A673 (cell line): ENCODE data around the gene ATP8B1. TPM values are rescaled to one million over a fixed set of nuclear protein-coding genes. Genes with fewer than 3 reads are reported as not detected.

Experiments used
- BruUV-seq: library from RNA; stranded (reverse); fragments of 400-500 nt; replicated peaks from 2 replicates; lab custom pipeline; 2021; lab: Mats Ljungman, UMichigan
- CTCF ChIA-PET: fragments of 300-600 bp; sonication (Branson Sonifier 250); formaldehyde crosslinking; loops from one replicate; lab custom pipeline; 2022; ENCODE audit warnings: antibody characterized with exemption; lab: Charles Lee
- POLR2A ChIA-PET: fragments of 300-600 bp; sonication (Branson Sonifier 250); formaldehyde crosslinking; loops from one replicate; lab custom pipeline; 2022; ENCODE audit warnings: antibody characterized with exemption; ENCODE audit not compliant: low non-redundant PET; lab: Charles Lee
- DNase-seq: peaks from one replicate; pipeline ENCODE4 v3.0.0-alpha.2; 2015; ENCODE audit warnings: low spot score
- H3K27ac ChIP-seq: fragments of 200-600 bp; sonication (generic); 2 replicates; pipeline ENCODE4 v1.5.1; 2016; ENCODE audit warnings: mixed run types, low read depth, mild to moderate bottlenecking, mixed read lengths, antibody characterized with exemption, low read length; ENCODE audit not compliant: poor library complexity, severe bottlenecking
- H3K27me3 ChIP-seq: fragments of 200-600 bp; sonication (generic); replicated peaks from 2 replicates; pipeline ENCODE4 v1.6.1; 2017; ENCODE audit warnings: mixed run types, low read depth, mild to moderate bottlenecking, mixed read lengths, antibody characterized with exemption, low read length; ENCODE audit not compliant: insufficient read depth, poor library complexity
- H3K36me3 ChIP-seq: fragments of 200-600 bp; sonication (generic); 2 replicates; pipeline ENCODE4 v1.6.1; 2016; ENCODE audit warnings: mixed run types, mild to moderate bottlenecking, mixed read lengths, antibody characterized with exemption, low read length; ENCODE audit not compliant: insufficient read depth, poor library complexity, severe bottlenecking
- H3K4me1 ChIP-seq: fragments of 200-600 bp; sonication (generic); 2 replicates; pipeline ENCODE4 v1.6.1; 2017; ENCODE audit warnings: mixed run types, mild to moderate bottlenecking, mixed read lengths, antibody characterized with exemption, low read length; ENCODE audit not compliant: insufficient read depth, poor library complexity, severe bottlenecking
- H3K4me3 ChIP-seq: fragments of 200-600 bp; sonication (generic); 2 replicates; pipeline ENCODE4 v1.5.1; 2016; ENCODE audit warnings: low read depth, mixed run types, mild to moderate bottlenecking, mixed read lengths, low read length; ENCODE audit not compliant: poor library complexity, severe bottlenecking
- H3K9me3 ChIP-seq: fragments of 200-600 bp; sonication (generic); 2 replicates; pipeline ENCODE4 v1.6.1; 2016; ENCODE audit warnings: mixed run types, low read depth, mild to moderate bottlenecking, mixed read lengths, antibody characterized with exemption, low read length; ENCODE audit not compliant: poor library complexity, severe bottlenecking
- CTCF ChIP-seq: fragments of 300-800, 200-600 bp; sonication (generic); conservative IDR thresholded peaks from 2 replicates; pipeline ENCODE4 v1.5.1; 2017; ENCODE audit warnings: low read depth, mild to moderate bottlenecking, antibody characterized with exemption, low read length, moderate library complexity, mixed read lengths
- EZH2 ChIP-seq: fragments of 200-600 bp; sonication (generic); IDR thresholded peaks from 2 replicates; pipeline ENCODE4 v1.6.1; 2017; ENCODE audit warnings: borderline replicate concordance, low read depth, mild to moderate bottlenecking, mixed read lengths, antibody characterized with exemption, low read length; ENCODE audit not compliant: poor library complexity, severe bottlenecking
- intact Hi-C: fragments of 100-400 bp; cut with micrococcal nuclease; formaldehyde crosslinking; loops from one replicate; pipeline ENCODE4 v1.10.0; 2022; ENCODE audit not compliant: unreplicated experiment
- total RNA-seq: library from RNA; stranded (reverse); gene quantifications from 2 replicates; pipeline ENCODE4 v1.2.3, GENCODE V29; 2021

ATP8B1 gene
- total RNA-seq, 1 experiment from 2014 or later: 35.6 TPM

- ChIA-PET POLR2A (no interaction called here), CTCF (no interaction called here)
- H3K4me3 ChIP-seq: no peak overlapping the region
- no TSS peak for BruUV-seq
- TF ChIP-seq EZH2: no peak
- no peak for TF ChIP-seq CTCF
- DNase-seq: peak; percentile 79
- no peaks in the 10 kb centered on the region for H3K36me3 ChIP-seq
- peaks cover 20% of the 10 kb centered on the region for H3K4me1 ChIP-seq
- no peaks in the 10 kb centered on the region for H3K9me3 ChIP-seq
- peak overlapping the region; percentile 49 for H3K27ac ChIP-seq
- H3K27me3 ChIP-seq: no peaks in the 10 kb centered on the region
- intact Hi-C loops: loop anchor here (10.0 kb wide), 1 partner anchor 497 kb away; no protein-coding TSS in a partner anchor
Measured at GRCh38 chr18:57627488-57627887, 175.6 kb downstream of the ATP8B1 start.

- no peak overlapping the region for H3K4me3 ChIP-seq
- POLR2A ChIA-PET: no interaction called here
- no peaks in the 10 kb centered on the region for H3K27me3 ChIP-seq
- TF ChIP-seq CTCF (no peak), EZH2 (no peak)
- no peak overlapping the region for H3K27ac ChIP-seq
- intact Hi-C loops: loop anchor here (5.0 to 10.0 kb wide), 2 partner anchors 182 to 500 kb away; no protein-coding TSS in a partner anchor
- peaks cover 25% of the 10 kb centered on the region for H3K4me1 ChIP-seq
- H3K9me3 ChIP-seq: no peaks in the 10 kb centered on the region
- no TSS peak for BruUV-seq
- no peak for DNase-seq
- CTCF ChIA-PET: no interaction called here
- peaks cover 9% of the 10 kb centered on the region for H3K36me3 ChIP-seq
Measured at GRCh38 chr18:57624988-57625387, 178.1 kb downstream of the ATP8B1 start.

- Histone ChIP-seq H3K4me1 (peaks cover 18% of the 10 kb centered on the region), H3K9me3 (no peaks in the 10 kb centered on the region), H3K4me3 (peak overlapping the region; percentile 90), H3K36me3 (peaks cover 32% of the 10 kb centered on the region), H3K27me3 (no peaks in the 10 kb centered on the region), H3K27ac (peak overlapping the region; percentile 94)
- POLR2A ChIA-PET: interaction anchor here (0.7 kb wide), 1 partner anchor 65 kb away, joined by 4 read pairs; no protein-coding TSS in a partner anchor
- TF ChIP-seq CTCF (no peak), EZH2 (no peak)
- intact Hi-C loops: loop anchor here (5.0 to 10.0 kb wide), 2 partner anchors 186 to 504 kb away; no protein-coding TSS in a partner anchor
- DNase-seq: no peak
- BruUV-seq: no TSS peak
- CTCF ChIA-PET: no interaction called here
Measured at GRCh38 chr18:57621246-57621604, 181.9 kb downstream of the ATP8B1 start.
